ENCODE data around the gene POFUT1. TPM values are rescaled to one million over a fixed set of nuclear protein-coding genes. Genes with fewer than 3 reads are reported as not detected.

POFUT1 gene
- total RNA-seq, 1 experiment from 2014 or later = 41.9 TPM

- Histone ChIP-seq H3K36me3 (ENCODE audit: low read depth, low read length) (peaks cover 56% of the 10 kb centered on the region), H3K4me2 (ENCODE audit: low read length) (no peak overlapping the region), H3K4me3 (ENCODE audit: low read length) (no peak overlapping the region), H3K4me1 (ENCODE audit: insufficient read depth, low read length) (no peaks in the 10 kb centered on the region), H3K27me3 (ENCODE audit: low read length) (no peaks in the 10 kb centered on the region), H3K9me3 (ENCODE audit: low read length) (no peaks in the 10 kb centered on the region), H3F3A (ENCODE audit: low read length, unreplicated experiment) (no peaks in the 10 kb centered on the region), H4K20me1 (ENCODE audit: low read length) (no peaks in the 10 kb centered on the region), H3K9me2 (replicated peaks; ENCODE audit: low read length) (no peaks in the 10 kb centered on the region), H3K27ac (ENCODE audit: low read length) (no peak overlapping the region), H3K79me2 (ENCODE audit: low read length) (no peaks in the 10 kb centered on the region), H2AFZ (ENCODE audit: low read length) (no peak overlapping the region), H3K9ac (ENCODE audit: low read length) (no peak overlapping the region)
- intact Hi-C loops (cut with micrococcal nuclease) = no loop called here
- no TSS peak for BruUV-seq (replicated peaks)
- TF ChIP-seq EZH2phosphoT487 (IDR thresholded peaks at IDR 0.05; ENCODE audit: borderline replicate concordance, low read length) (no peak), CTCF (conservative IDR thresholded peaks at IDR 0.05; ENCODE audit: low read depth, low read length) (no peak), EZH2 (IDR thresholded peaks at IDR 0.05; ENCODE audit: low read length, unreplicated experiment) (no peak)
- POLR2A ChIA-PET (ENCODE audit: unreplicated experiment) = no interaction called here
- no peak for ATAC-seq
- CTCF ChIA-PET = no interaction called here
- DNase-seq = no peak
Observed at GRCh38 chr20:32231245-32231644, 23.6 kb downstream of the POFUT1 start.

DNA sequence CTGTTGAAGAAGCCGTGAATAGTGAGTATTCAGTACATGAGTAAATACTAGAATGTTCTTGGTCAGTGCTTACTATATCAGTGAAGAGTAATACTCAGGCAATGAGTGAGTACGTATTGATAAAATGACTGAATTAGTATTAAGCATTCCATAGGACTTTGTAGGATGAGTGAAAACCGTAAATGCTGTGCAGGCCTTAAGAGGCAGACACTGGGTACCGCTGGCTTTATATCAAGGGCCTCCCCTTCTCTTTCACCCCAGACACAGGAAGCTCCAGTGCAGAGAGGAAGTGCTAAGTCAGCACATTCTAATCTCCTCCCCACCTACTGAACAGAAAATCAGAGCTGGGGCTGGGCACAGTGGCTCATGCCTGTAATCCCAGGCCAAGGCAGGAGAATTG, 24.2 kb downstream of the POFUT1 start:
- BruUV-seq (replicated peaks) = no TSS peak
- H3K4me2 ChIP-seq (ENCODE audit: low read length) = no peak overlapping the region
- DNase-seq = no peak
- intact Hi-C loops (cut with micrococcal nuclease) = no loop called here
- POLR2A ChIA-PET (ENCODE audit: unreplicated experiment) = no interaction called here
- H3K79me2 ChIP-seq (ENCODE audit: low read length) = no peaks in the 10 kb centered on the region
- no peaks in the 10 kb centered on the region for H3K9me2 ChIP-seq (replicated peaks; ENCODE audit: low read length)
- no peaks in the 10 kb centered on the region for H3F3A ChIP-seq (ENCODE audit: low read length, unreplicated experiment)
- peaks cover 53% of the 10 kb centered on the region for H3K36me3 ChIP-seq (ENCODE audit: low read depth, low read length)
- no peaks in the 10 kb centered on the region for H3K27me3 ChIP-seq (ENCODE audit: low read length)
- no peaks in the 10 kb centered on the region for H3K9me3 ChIP-seq (ENCODE audit: low read length)
- H3K27ac ChIP-seq (ENCODE audit: low read length) = no peak overlapping the region
- no peak overlapping the region for H3K9ac ChIP-seq (ENCODE audit: low read length)
- H2AFZ ChIP-seq (ENCODE audit: low read length) = no peak overlapping the region
- H3K4me3 ChIP-seq (ENCODE audit: low read length) = no peak overlapping the region
- H3K4me1 ChIP-seq (ENCODE audit: insufficient read depth, low read length) = no peaks in the 10 kb centered on the region
- CTCF ChIA-PET = no interaction called here
- ATAC-seq = no peak
- H4K20me1 ChIP-seq (ENCODE audit: low read length) = no peaks in the 10 kb centered on the region
- TF ChIP-seq CTCF (conservative IDR thresholded peaks at IDR 0.05; ENCODE audit: low read depth, low read length) = no peak
- no peak for TF ChIP-seq EZH2 (IDR thresholded peaks at IDR 0.05; ENCODE audit: low read length, unreplicated experiment)
- no peak for TF ChIP-seq EZH2phosphoT487 (IDR thresholded peaks at IDR 0.05; ENCODE audit: borderline replicate concordance, low read length)

GRCh38 chr20:32232326-32232886, 24.7 kb downstream of the POFUT1 start:
- no peak for DNase-seq

More at GRCh38 chr20:32232326-32232886, 24.7 kb downstream of the POFUT1 start:
- BruUV-seq (replicated peaks) = no TSS peak
- no peaks in the 10 kb centered on the region for H3K9me2 ChIP-seq (replicated peaks; ENCODE audit: low read length)
- no peaks in the 10 kb centered on the region for H3K27me3 ChIP-seq (ENCODE audit: low read length)
- intact Hi-C loops (cut with micrococcal nuclease) = no loop called here
- no peak for ATAC-seq
- ChIA-PET POLR2A (ENCODE audit: unreplicated experiment) (no interaction called here), CTCF (no interaction called here)
- H3K79me2 ChIP-seq (ENCODE audit: low read length) = no peaks in the 10 kb centered on the region
- peaks cover 55% of the 10 kb centered on the region for H3K36me3 ChIP-seq (ENCODE audit: low read depth, low read length)
- H3K9me3 ChIP-seq (ENCODE audit: low read length) = no peaks in the 10 kb centered on the region
- no peaks in the 10 kb centered on the region for H3K4me1 ChIP-seq (ENCODE audit: insufficient read depth, low read length)
- no peaks in the 10 kb centered on the region for H3F3A ChIP-seq (ENCODE audit: low read length, unreplicated experiment)
- H3K4me3 ChIP-seq (ENCODE audit: low read length) = no peak overlapping the region
- no peak overlapping the region for H3K27ac ChIP-seq (ENCODE audit: low read length)
- TF ChIP-seq CTCF (conservative IDR thresholded peaks at IDR 0.05; ENCODE audit: low read depth, low read length) = no peak
- no peak for TF ChIP-seq EZH2phosphoT487 (IDR thresholded peaks at IDR 0.05; ENCODE audit: borderline replicate concordance, low read length)
- no peak for TF ChIP-seq EZH2 (IDR thresholded peaks at IDR 0.05; ENCODE audit: low read length, unreplicated experiment)
- H4K20me1 ChIP-seq (ENCODE audit: low read length) = no peaks in the 10 kb centered on the region
- no peak overlapping the region for H3K9ac ChIP-seq (ENCODE audit: low read length)
- no peak overlapping the region for H3K4me2 ChIP-seq (ENCODE audit: low read length)
- no peak overlapping the region for H2AFZ ChIP-seq (ENCODE audit: low read length)
